ENCODE data around the gene MORC2. TPM values are rescaled to one million over a fixed set of nuclear protein-coding genes. Genes with fewer than 3 reads are reported as not detected.

The MORC2 gene
- total RNA-seq, 4 donors from 2014 or later: 20.2 to 31.2 (median 27.7) TPM

- no peak for TF ChIP-seq CTCF (IDR thresholded peaks at IDR 0.05 in 4 of 5, conservative IDR thresholded peaks at IDR 0.05 in 1 of 5)
- no peak for TF ChIP-seq POLR2A (IDR thresholded peaks at IDR 0.05)
- in situ Hi-C loops (cut with MboI; ENCODE audit: low sequenced_read_pairs in 4 of 4) (no loop called here), intact Hi-C loops (cut with DNase I; ENCODE audit: low total_unique reads) (no loop called here)
- DNase-seq (no peak), ATAC-seq (no peak)
- Histone ChIP-seq H3K9me3 (no peaks in the 10 kb centered on the region), H3K36me3 (peaks cover 0 to 4% of the 10 kb centered on the region in 2 donors), H3K27ac (no peak overlapping the region), H3K4me3 (no peak overlapping the region), H3K27me3 (no peaks in the 10 kb centered on the region), H3K4me1 (no peaks in the 10 kb centered on the region)
Measured at GRCh38 chr22:30887453-30887852, 81.1 kb downstream of the MORC2 start.

- Histone ChIP-seq H3K27me3 (no peaks in the 10 kb centered on the region), H3K4me1 (no peaks in the 10 kb centered on the region), H3K4me3 (no peak overlapping the region), H3K9me3 (no peaks in the 10 kb centered on the region), H3K27ac (no peak overlapping the region), H3K36me3 (peaks cover 0 to 4% of the 10 kb centered on the region in 2 donors)
- in situ Hi-C loops (cut with MboI; ENCODE audit: low sequenced_read_pairs in 4 of 4): no loop called here
- ATAC-seq (no peak), DNase-seq (no peak)
- intact Hi-C loops (cut with DNase I; ENCODE audit: low total_unique reads): no loop called here
- no peak for TF ChIP-seq POLR2A (IDR thresholded peaks at IDR 0.05)
- no peak for TF ChIP-seq CTCF (IDR thresholded peaks at IDR 0.05 in 4 of 5, conservative IDR thresholded peaks at IDR 0.05 in 1 of 5)
Measured at GRCh38 chr22:30885591-30885990, 83.0 kb downstream of the MORC2 start.

GRCh38 chr22:30885001-30885366 lies 83.6 kb downstream of the MORC2 start:
- TF ChIP-seq POLR2A (IDR thresholded peaks at IDR 0.05): no peak
- TF ChIP-seq CTCF (IDR thresholded peaks at IDR 0.05 in 4 of 5, conservative IDR thresholded peaks at IDR 0.05 in 1 of 5): no peak
- Histone ChIP-seq H3K27me3 (no peaks in the 10 kb centered on the region), H3K36me3 (peaks cover 0 to 4% of the 10 kb centered on the region in 2 donors), H3K27ac (no peak overlapping the region), H3K4me1 (no peaks in the 10 kb centered on the region), H3K4me3 (no peak overlapping the region), H3K9me3 (no peaks in the 10 kb centered on the region)
- intact Hi-C loops (cut with DNase I; ENCODE audit: low total_unique reads) (no loop called here), in situ Hi-C loops (cut with MboI; ENCODE audit: low sequenced_read_pairs in 4 of 4) (no loop called here)
- DNase-seq (no peak), ATAC-seq (no peak)

GRCh38 chr22:30884211-30885000 lies 84.2 kb downstream of the MORC2 start:
- TF ChIP-seq CTCF (IDR thresholded peaks at IDR 0.05 in 4 of 5, conservative IDR thresholded peaks at IDR 0.05 in 1 of 5): no peak
- no peak for TF ChIP-seq POLR2A (IDR thresholded peaks at IDR 0.05)
- in situ Hi-C loops (cut with MboI; ENCODE audit: low sequenced_read_pairs in 4 of 4) (no loop called here), intact Hi-C loops (cut with DNase I; ENCODE audit: low total_unique reads) (no loop called here)
- DNase-seq: no peak
- Histone ChIP-seq H3K36me3 (peaks cover 0 to 4% of the 10 kb centered on the region in 2 donors), H3K4me3 (no peak overlapping the region), H3K9me3 (no peaks in the 10 kb centered on the region), H3K27ac (no peak overlapping the region), H3K4me1 (no peaks in the 10 kb centered on the region), H3K27me3 (no peaks in the 10 kb centered on the region)
- ATAC-seq: no peak

Measured in gastrocnemius medialis (tissue), 4 donors.